GM19467 (cell line): ENCODE measurements around the gene CCDC90B.
"Not testable (repeated sequence)": the region's sequence is repeated elsewhere in the genome, so short reads cannot be mapped to it uniquely, and the experiment has no call there.

Experiments used
- ATAC-seq: cut with Tn5 transposase; IDR thresholded peaks from one replicate; pipeline ENCODE4 v1.9.1; 2021; ENCODE audit warnings: mild to moderate bottlenecking, moderate library complexity; ENCODE audit not compliant: unreplicated experiment

The CCDC90B gene

DNA sequence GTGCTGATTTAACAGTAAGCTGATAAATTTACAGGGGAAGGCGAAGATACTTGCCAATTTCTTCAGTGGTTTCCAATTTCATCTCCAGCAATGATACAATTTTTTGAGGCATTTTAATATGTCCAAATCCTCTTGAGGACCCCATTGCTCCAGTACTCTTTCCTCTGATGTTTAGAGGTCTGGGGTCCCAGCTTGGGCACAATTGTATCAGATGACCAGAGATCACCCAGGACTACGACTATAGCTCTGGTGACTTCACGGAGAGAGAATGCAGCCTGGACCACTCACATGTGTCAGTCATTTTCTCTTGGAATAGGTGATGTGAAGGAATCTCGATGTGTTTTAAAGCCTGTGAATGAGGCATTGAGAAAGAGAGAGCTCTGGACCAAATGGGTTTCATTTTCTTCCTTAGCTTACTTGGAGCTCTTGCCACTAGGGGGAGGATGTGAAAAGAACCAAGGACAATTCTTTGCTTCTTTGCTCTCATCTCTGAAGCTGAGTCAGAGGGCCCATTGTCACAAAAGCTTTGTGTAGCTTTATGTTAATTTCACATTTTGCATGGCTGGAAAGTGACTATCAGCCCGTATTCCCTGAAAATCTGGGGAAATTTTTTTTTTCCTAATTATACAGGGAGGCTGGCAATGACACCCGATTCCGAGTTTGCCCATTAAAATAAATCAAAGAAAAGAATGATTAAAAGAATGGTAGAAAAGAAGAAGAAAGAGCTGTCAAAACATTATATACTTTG, 6.7 kb upstream of the CCDC90B start:
- ATAC-seq = peak; percentile 56

GRCh38 chr11:83287631-83288030, 1.5 kb upstream of the CCDC90B start:
- no peak for ATAC-seq

DNA sequence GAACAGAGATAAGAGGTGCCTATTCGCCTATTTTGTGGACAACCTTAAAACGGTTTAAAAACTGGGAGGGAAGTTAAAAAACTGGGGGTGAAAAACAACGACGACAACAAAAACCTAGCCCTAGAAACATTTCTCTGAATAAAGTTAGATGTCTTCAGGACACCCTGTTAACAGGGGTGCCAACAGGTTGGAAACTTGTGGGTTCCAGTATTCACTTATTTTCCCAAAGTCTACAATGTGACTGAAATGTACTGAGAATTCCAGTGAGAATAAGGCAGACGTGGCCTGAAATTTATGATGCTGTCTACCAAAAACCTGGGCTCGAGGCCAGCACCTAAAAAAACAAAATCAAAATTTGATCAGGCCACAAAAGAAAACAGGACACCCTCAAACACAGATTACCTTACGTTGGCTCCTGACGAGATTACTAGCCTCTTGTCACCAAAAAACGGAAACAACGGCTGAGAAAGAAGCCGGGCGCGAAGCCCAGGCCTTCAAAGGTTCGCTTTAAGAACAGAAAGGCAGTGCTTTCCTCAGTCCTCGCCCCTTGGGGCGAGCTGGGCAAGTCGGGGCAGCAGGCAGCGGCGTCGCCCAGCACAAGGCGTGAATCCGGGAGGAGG, 906 bp downstream of the CCDC90B start:
- peak; percentile 30 for ATAC-seq

- ATAC-seq = no peak
These were observed 1.5 kb downstream of the CCDC90B start for GRCh38 chr11:83284501-83285150.

GRCh38 chr11:83282084-83282716, 4.0 kb downstream of the CCDC90B start:
- ATAC-seq = no peak

DNA sequence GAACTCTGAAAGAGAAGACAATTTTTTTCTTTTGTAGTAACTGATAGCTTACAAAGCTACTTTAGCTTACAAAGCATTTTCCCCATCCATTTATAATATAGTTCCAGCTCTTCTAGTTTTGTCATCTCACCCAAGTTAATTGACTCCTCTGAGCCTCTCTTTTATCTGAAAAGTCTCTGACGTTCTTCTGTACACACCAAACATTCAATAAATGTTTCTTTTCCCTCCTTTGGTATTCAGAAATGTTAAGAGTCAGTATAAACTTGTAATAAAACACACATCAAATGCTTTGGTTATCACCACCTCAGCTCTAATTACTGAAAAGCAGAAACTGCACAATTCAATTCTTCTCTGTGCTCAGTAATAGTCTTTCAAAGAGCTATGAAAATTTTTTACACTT, 5.9 kb downstream of the CCDC90B start:
- ATAC-seq = no peak

DNA sequence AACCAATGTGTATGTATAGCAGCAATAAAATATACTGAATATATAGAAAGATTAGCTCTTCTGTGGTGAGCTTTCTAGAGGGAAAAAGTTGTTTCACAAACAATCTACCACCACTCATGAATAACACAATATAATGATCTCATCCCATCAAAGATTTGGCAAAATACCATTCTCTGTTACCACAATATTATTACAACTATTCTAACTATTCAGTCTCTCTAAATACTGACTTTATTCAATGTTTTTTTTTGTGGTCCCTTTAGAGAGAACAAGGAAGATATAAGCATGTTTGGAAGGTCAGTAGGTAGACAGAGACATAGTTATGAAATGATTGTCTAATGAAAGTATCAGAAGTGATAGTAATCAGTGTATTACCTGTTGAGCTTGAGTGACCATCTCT, 7.8 kb downstream of the CCDC90B start:
- ATAC-seq = no peak

- ATAC-seq = no peak
These were observed 10.1 kb downstream of the CCDC90B start for GRCh38 chr11:83275888-83276641.

DNA sequence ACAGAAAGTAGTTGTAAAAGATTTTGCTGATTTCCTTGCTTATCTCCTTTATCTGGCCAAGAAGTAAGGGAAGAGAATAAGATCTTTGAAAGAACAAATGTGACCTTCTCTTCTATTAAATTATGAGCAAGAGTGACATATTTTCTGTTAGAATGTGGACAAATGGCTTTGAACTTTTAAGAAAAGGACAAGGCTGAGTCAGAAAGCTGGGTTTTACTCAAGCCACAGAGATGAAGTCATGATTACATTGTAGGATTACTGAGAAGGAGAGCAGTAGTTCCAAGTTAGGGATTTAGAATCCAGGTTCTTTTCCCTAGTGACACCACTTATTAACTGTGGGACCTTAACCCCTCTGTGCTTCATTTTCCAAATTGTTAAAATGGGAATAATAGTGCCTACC, 13.5 kb downstream of the CCDC90B start:
- no peak for ATAC-seq

GRCh38 chr11:83271734-83272133, 14.4 kb downstream of the CCDC90B start:
- ATAC-seq = not testable (repeated sequence)

- ATAC-seq = not testable (repeated sequence)
These were observed 17.1 kb downstream of the CCDC90B start for GRCh38 chr11:83269080-83269479.

GRCh38 chr11:83265331-83265730, 20.8 kb downstream of the CCDC90B start:
- no peak for ATAC-seq

- ATAC-seq = no peak
These were observed 26.6 kb downstream of the CCDC90B start for GRCh38 chr11:83259559-83259958.

- no peak for ATAC-seq
These were observed 28.4 kb downstream of the CCDC90B start for GRCh38 chr11:83257761-83258168.

GRCh38 chr11:83256602-83257340, 29.4 kb downstream of the CCDC90B start:
- no peak for ATAC-seq

DNA sequence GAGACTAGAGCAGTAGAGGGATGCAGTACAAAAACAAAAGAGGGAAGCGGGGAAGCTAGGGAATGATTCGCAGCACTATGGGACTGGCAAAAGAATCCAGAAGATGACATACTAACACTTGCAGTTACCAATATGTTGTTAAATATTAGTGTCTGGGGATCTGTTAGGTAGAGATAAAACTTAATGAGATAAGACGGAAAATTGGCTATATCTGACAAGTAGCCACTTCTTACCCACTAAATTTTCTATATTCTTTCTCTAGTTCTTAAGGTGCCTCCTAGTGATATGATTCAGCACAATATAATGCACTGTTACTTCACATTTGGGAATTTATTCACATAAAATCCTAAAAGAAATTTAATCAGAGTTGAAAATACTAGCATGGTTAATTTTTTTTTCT, 30.8 kb downstream of the CCDC90B start:
- ATAC-seq = no peak

DNA sequence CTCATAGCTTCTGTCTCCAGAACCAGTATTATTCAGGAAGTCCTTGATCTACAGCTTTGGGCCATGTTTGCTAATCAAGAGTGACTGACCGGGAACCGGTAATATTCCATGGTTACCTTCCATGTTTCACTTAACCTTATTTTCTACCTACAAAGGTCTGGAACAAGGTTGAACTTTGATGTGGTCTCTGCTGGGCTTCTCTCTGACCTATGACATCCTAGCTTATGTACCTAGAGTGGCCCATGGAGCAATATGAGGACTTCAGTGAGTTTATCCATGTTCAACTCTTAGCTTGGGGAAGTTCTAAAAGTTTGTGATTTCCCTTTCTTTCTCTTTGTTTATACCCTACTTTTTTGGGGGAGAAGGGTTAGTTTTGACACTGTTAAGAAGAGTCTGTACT, 33.2 kb downstream of the CCDC90B start:
- no peak for ATAC-seq

- ATAC-seq = no peak
These were observed 33.9 kb downstream of the CCDC90B start for GRCh38 chr11:83252266-83252665.

DNA sequence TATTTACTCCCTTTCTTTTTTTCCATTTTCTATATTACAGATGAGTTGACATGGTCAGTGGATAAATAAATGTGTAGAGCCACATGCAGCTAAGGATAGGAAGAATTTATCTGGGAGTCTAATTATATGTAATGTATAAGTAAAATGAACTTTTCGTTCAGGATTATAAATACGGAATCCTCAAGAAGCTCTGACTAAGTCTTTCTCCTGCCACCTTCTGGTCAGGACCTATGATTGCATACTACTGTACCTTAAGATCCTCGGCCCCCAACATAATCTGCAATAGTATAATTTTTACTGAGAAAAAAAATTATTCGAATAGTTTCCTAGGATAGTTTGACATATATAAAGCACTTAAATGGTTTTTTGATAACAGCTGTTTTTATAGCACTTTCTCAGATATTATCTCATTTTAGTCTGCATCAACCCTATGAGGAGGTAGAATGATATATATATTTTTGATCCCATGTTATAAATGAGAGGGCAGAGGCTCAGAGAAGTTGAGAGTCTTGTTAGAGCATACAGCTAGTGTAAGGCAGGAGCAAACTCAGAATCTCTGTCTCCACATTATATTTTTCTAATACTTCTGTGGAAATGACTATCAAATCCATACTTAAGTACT, 36.1 kb downstream of the CCDC90B start:
- ATAC-seq = peak; percentile 54

- no peak for ATAC-seq
These were observed 36.7 kb downstream of the CCDC90B start for GRCh38 chr11:83249445-83249844.
